ENCODE results near the gene SNAPC1. TPM values are rescaled to one million over a fixed set of nuclear protein-coding genes. Genes with fewer than 3 reads are reported as not detected.

Gene SNAPC1
- total and polyA plus RNA-seq, 2 of the 13 experiments (the other 11 are each of a cell fraction or from before 2014, with no cell fraction given), result 2.6 to 8.5 TPM

- no peak for TF ChIP-seq POLR2AphosphoS2 (IDR thresholded peaks at IDR 0.05; ENCODE audit: low read depth, low read length)
- no peak for TF ChIP-seq TARDBP (CRISPR knock-in tag; IDR thresholded peaks at IDR 0.05)
- no peak for TF ChIP-seq NFRKB (IDR thresholded peaks at IDR 0.05)
- no peak; the same call in 1 of the 2 replicates for TF ChIP-seq TFDP2 (CRISPR knock-in tag; IDR thresholded peaks at IDR 0.05)
- TF ChIP-seq IRX3 (CRISPR knock-in tag; IDR thresholded peaks at IDR 0.05; ENCODE audit: borderline replicate concordance, low read depth), result no peak
- TF ChIP-seq, protein P1, sequence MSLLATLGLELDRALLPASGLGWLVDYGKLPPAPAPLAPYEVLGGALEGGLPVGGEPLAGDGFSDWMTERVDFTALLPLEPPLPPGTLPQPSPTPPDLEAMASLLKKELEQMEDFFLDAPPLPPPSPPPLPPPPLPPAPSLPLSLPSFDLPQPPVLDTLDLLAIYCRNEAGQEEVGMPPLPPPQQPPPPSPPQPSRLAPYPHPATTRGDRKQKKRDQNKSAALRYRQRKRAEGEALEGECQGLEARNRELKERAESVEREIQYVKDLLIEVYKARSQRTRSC (CRISPR knock-in tag; IDR thresholded peaks at IDR 0.05; ENCODE audit: low read depth), result no peak
- no peak for TF ChIP-seq ZNF468 (CRISPR knock-in tag; IDR thresholded peaks at IDR 0.05)
- TF ChIP-seq EP300 (IDR thresholded peaks at IDR 0.05; ENCODE audit: low read depth in 2 of 2, low read length in 2 of 2), result no peak
- no peak for TF ChIP-seq EP300 (CRISPR knock-in tag; IDR thresholded peaks at IDR 0.05; ENCODE audit: borderline replicate concordance)
- no peak for TF ChIP-seq RBM39 (IDR thresholded peaks at IDR 0.05; ENCODE audit: low read depth, low read length, poor library complexity, severe bottlenecking)
- no peak for TF ChIP-seq TBP (CRISPR knock-in tag; IDR thresholded peaks at IDR 0.05)
- no peak for TF ChIP-seq ZNF768 (CRISPR knock-in tag; IDR thresholded peaks at IDR 0.05)
- no peak for TF ChIP-seq ZNF333 (CRISPR knock-in tag; IDR thresholded peaks at IDR 0.05; ENCODE audit: borderline replicate concordance)
- TF ChIP-seq ZSCAN25 (CRISPR knock-in tag; IDR thresholded peaks at IDR 0.05), result no peak
- TF ChIP-seq JUND (CRISPR knock-in tag; IDR thresholded peaks at IDR 0.05), result no peak
- no peak for TF ChIP-seq MIXL1 (CRISPR knock-in tag; IDR thresholded peaks at IDR 0.05)
- TF ChIP-seq ZNF546 (CRISPR knock-in tag; conservative IDR thresholded peaks at IDR 0.05), result no peak
- no peak for TF ChIP-seq ZNF609 (CRISPR knock-in tag; IDR thresholded peaks at IDR 0.05; ENCODE audit: borderline replicate concordance)
- TF ChIP-seq, protein P2, sequence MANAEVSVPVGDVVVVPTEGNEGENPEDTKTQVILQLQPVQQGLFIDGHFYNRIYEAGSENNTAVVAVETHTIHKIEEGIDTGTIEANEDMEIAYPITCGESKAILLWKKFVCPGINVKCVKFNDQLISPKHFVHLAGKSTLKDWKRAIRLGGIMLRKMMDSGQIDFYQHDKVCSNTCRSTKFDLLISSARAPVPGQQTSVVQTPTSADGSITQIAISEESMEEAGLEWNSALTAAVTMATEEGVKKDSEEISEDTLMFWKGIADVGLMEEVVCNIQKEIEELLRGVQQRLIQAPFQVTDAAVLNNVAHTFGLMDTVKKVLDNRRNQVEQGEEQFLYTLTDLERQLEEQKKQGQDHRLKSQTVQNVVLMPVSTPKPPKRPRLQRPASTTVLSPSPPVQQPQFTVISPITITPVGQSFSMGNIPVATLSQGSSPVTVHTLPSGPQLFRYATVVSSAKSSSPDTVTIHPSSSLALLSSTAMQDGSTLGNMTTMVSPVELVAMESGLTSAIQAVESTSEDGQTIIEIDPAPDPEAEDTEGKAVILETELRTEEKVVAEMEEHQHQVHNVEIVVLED (CRISPR knock-in tag; IDR thresholded peaks at IDR 0.05; ENCODE audit: borderline replicate concordance), result peak; percentile 93
- no peak for TF ChIP-seq ZNF207 (IDR thresholded peaks at IDR 0.05; ENCODE audit: borderline replicate concordance)
- TF ChIP-seq REL (CRISPR knock-in tag; conservative IDR thresholded peaks at IDR 0.05), result no peak
- peak; percentile 62; the same call in 1 of the 2 replicates for TF ChIP-seq ZFP36L1 (CRISPR knock-in tag; IDR thresholded peaks at IDR 0.05)
Observed at GRCh38 chr14:61761959-61762786, at the start of gene SNAPC1 (continued).
